Transverse colon (tissue), 4 donors: Measurements from ENCODE around the gene TRAFD1. TPM values are rescaled to one million over a fixed set of nuclear protein-coding genes. Genes with fewer than 3 reads are reported as not detected.
A peak's percentile ranks its signal among the peaks of the same experiment; 100 is the strongest.

Experiments
- DNase-seq: peaks from one replicate; pipeline ENCODE4 v3.0.0-alpha.2; 2019
- H3K27ac ChIP-seq, 4 donors: fragments of 200-600 bp; sonication (generic); 2 replicates each; pipeline ENCODE4 v1.5.1; 2016 to 2018; ENCODE audit warnings: inconsistent platforms in 4 of 4
- H3K27me3 ChIP-seq: fragments of 200-600 bp; sonication (generic); 2 replicates; pipeline ENCODE4 v1.5.1; 2017; ENCODE audit warnings: inconsistent platforms
- H3K36me3 ChIP-seq, 4 donors: fragments of 200-600 bp; sonication (generic); 2 replicates each; pipeline ENCODE4 v1.5.1; 2017 to 2019; ENCODE audit warnings: inconsistent platforms in 4 of 4
- H3K4me1 ChIP-seq, 4 donors: fragments of 200-600 bp; sonication (generic); 2 replicates each; pipeline ENCODE4 v1.5.1; 2017 to 2020; ENCODE audit warnings: inconsistent platforms in 4 of 4
- H3K4me3 ChIP-seq, 4 donors: fragments of 200-600 bp; sonication (generic); 1 replicate in 1 of 4; 2 replicates in 3 of 4; pipeline versions ENCODE4 v1.5.1 to v1.6.1; 2017 to 2019; ENCODE audit warnings: inconsistent platforms in 4 of 4
- H3K9me3 ChIP-seq, 2 donors: fragments of 200-600 bp; sonication (generic); 2 replicates each; pipeline ENCODE4 v1.5.1; 2017 to 2019; ENCODE audit warnings: inconsistent platforms in 2 of 2
- CTCF ChIP-seq, 5 experiments: fragments of 200-600 bp in 3 of 5; fragments of 450-650 bp in 2 of 5; sonication (generic) in 3 of 5; IDR thresholded peaks; 1 replicate in 2 of 5; 2 replicates in 3 of 5; pipeline ENCODE4 v1.5.1; 2016 to 2017; ENCODE audit warnings: antibody characterized with exemption in 5 of 5, inconsistent platforms in 3 of 5, mild to moderate bottlenecking in 2 of 5, moderate library complexity in 1 of 5
- EP300 ChIP-seq: sonication (generic); formaldehyde crosslinking; IDR thresholded peaks from one replicate; pipeline ENCODE4 v1.6.1; 2017; ENCODE audit warnings: antibody characterized with exemption, low read depth
- POLR2A ChIP-seq: fragments of 450-650 bp; IDR thresholded peaks from one replicate; pipeline ENCODE4 v1.6.1; 2016; ENCODE audit warnings: antibody characterized with exemption, mild to moderate bottlenecking, moderate library complexity
- POLR2AphosphoS5 ChIP-seq, 3 donors: sonication (generic); formaldehyde crosslinking; IDR thresholded peaks; one replicate each; pipeline ENCODE4 v1.6.1; 2016; ENCODE audit warnings: antibody characterized with exemption in 3 of 3
- WGBS, 2 donors: methylation state at CpG; one replicate each; pipeline ENCODE4 v1.1.5; 2018; ENCODE audit warnings: low coverage in 1 of 2; 5-methylcytosine and 5-hydroxymethylcytosine counted together
- in situ Hi-C, 4 donors: fragments of 200-750 bp; cut with MboI; loops; one replicate each; pipeline versions ENCODE4 v1.15.0 to v1.15.1; 2017; ENCODE audit warnings: low sequenced_read_pairs in 3 of 4, low pct_ligation_motif_present in 1 of 4, low pct_unique_long_range_greater_than_20kb in 1 of 4
- intact Hi-C: fragments of 100-400 bp; cut with DNase I; formaldehyde crosslinking; loops from one replicate; pipeline ENCODE4 v1.15.1; 2023; ENCODE audit warnings: low total_unique reads
- total RNA-seq, 4 donors: library from RNA; depleted of rRNA; stranded (reverse); fragments of >200 nt; gene quantifications; one replicate each; pipeline ENCODE4 v1.1.0, GENCODE V29; 2016

Gene TRAFD1
- total RNA-seq, 4 donors from 2014 or later, result 15.3 to 36.8 (median 31.1) TPM

- peaks cover 0 to 4% (median 0%) of the 10 kb centered on the region in 4 donors for H3K4me1 ChIP-seq
- no peaks in the 10 kb centered on the region for H3K9me3 ChIP-seq
- DNase-seq, result no peak
- H3K36me3 ChIP-seq, result peaks cover 0 to 63% (median 18%) of the 10 kb centered on the region in 4 donors
- H3K27me3 ChIP-seq, result no peaks in the 10 kb centered on the region
- H3K27ac ChIP-seq, result no peak overlapping the region
- no peak overlapping the region for H3K4me3 ChIP-seq
- no peak for TF ChIP-seq POLR2A
- TF ChIP-seq CTCF (IDR thresholded peaks at IDR 0.05), result no peak
- TF ChIP-seq POLR2AphosphoS5 (IDR thresholded peaks at IDR 0.05), result no peak
- TF ChIP-seq EP300, result no peak
- in situ Hi-C loops (no loop called here), intact Hi-C loops (no loop called here)
- WGBS, 2 donors, result 93% methylated on average over 13 of the region's 13 CpGs; no CpG with 5 or more reads in 1 of the 2 donors
Measured at GRCh38 chr12:112192475-112192874, 67.1 kb downstream of the TRAFD1 start.

GRCh38 chr12:112194601-112195247, 69.4 kb downstream of the TRAFD1 start:
- H3K36me3 ChIP-seq, result peaks cover 0 to 74% (median 17%) of the 10 kb centered on the region in 4 donors
- no peak overlapping the region for H3K27ac ChIP-seq
- H3K9me3 ChIP-seq, result no peaks in the 10 kb centered on the region
- in situ Hi-C loops (no loop called here), intact Hi-C loops (no loop called here)
- peaks cover 0 to 4% (median 0%) of the 10 kb centered on the region in 4 donors for H3K4me1 ChIP-seq
- TF ChIP-seq POLR2A (no peak), POLR2AphosphoS5 (IDR thresholded peaks at IDR 0.05) (no peak), EP300 (no peak), CTCF (IDR thresholded peaks at IDR 0.05) (no peak)
- 95% methylated on average over 13 to 20 of the region's 20 CpGs for WGBS, 2 donors
- no peaks in the 10 kb centered on the region for H3K27me3 ChIP-seq
- H3K4me3 ChIP-seq, result no peak overlapping the region
- DNase-seq, result no peak

GRCh38 chr12:112196196-112196875, 71.0 kb downstream of the TRAFD1 start:
- DNase-seq, result no peak
- TF ChIP-seq CTCF (IDR thresholded peaks at IDR 0.05), result no peak
- no peak for TF ChIP-seq EP300
- TF ChIP-seq POLR2A, result no peak
- TF ChIP-seq POLR2AphosphoS5 (IDR thresholded peaks at IDR 0.05), result no peak
- H3K36me3 ChIP-seq, result peaks cover 0 to 85% (median 20%) of the 10 kb centered on the region in 4 donors
- H3K4me3 ChIP-seq, result no peak overlapping the region
- intact Hi-C loops, result no loop called here
- no peak overlapping the region for H3K27ac ChIP-seq
- no peaks in the 10 kb centered on the region for H3K9me3 ChIP-seq
- 91 to 93% methylated on average over 8 to 9 of the region's 9 CpGs for WGBS, 2 donors
- no peaks in the 10 kb centered on the region for H3K27me3 ChIP-seq
- H3K4me1 ChIP-seq, result no peaks in the 10 kb centered on the region
- in situ Hi-C loops, result no loop called here

- DNase-seq, result peak; percentile 28
- peak; percentile 23 to 52 (median 42) for TF ChIP-seq CTCF (IDR thresholded peaks at IDR 0.05)
- no peak for TF ChIP-seq POLR2A
- no peak for TF ChIP-seq EP300
- intact Hi-C loops (no loop called here), in situ Hi-C loops (no loop called here)
- H3K27ac ChIP-seq, result no peak overlapping the region
- H3K4me1 ChIP-seq, result no peaks in the 10 kb centered on the region
- H3K27me3 ChIP-seq, result no peaks in the 10 kb centered on the region
- no peaks in the 10 kb centered on the region for H3K9me3 ChIP-seq
- peaks cover 0 to 86% (median 22%) of the 10 kb centered on the region in 4 donors for H3K36me3 ChIP-seq
- 87 to 90% methylated on average over 2 to 9 of the region's 9 CpGs for WGBS, 2 donors
- H3K4me3 ChIP-seq, result no peak overlapping the region
Measured at GRCh38 chr12:112198120-112198733, 72.9 kb downstream of the TRAFD1 start.
